Keratinocyte (primary cell): ENCODE results near the gene EPAS1.

Experiments
- CTCF ChIP-seq, 3 experiments: IDR thresholded peaks in 1 of 3; conservative IDR thresholded peaks in 1 of 3; optimal IDR thresholded peaks in 1 of 3; 2 replicates in 2 of 3; 3 replicates in 1 of 3; pipeline versions ENCODE3 to v1.5.1; 2011; ENCODE audit warnings: low read length in 3 of 3, mild to moderate bottlenecking in 3 of 3, moderate library complexity in 2 of 3, control low read depth in 1 of 3, inconsistent platforms in 1 of 3; ENCODE audit not compliant: insufficient read depth in 2 of 3; ENCODE audit errors: extremely low read depth in 1 of 3
- EZH2 ChIP-seq: IDR thresholded peaks from one replicate; pipeline ENCODE4 v1.6.1; 2012; ENCODE audit warnings: inconsistent platforms, mild to moderate bottlenecking, low read length, moderate library complexity

GRCh38 chr2:46386763-46387162 lies 89.6 kb downstream of the EPAS1 start:
- no peak for TF ChIP-seq CTCF (optimal IDR thresholded peaks at IDR 0.05 in 1 of 3, IDR thresholded peaks at IDR 0.05 in 1 of 3, conservative IDR thresholded peaks at IDR 0.05 in 1 of 3; ENCODE audit: extremely low read depth in 1 of 3, insufficient read depth in 2 of 3, low read length in 3 of 3)
- no peak for TF ChIP-seq EZH2
